ENCODE data around the gene FAM89B.

GRCh38 chr11:65609665-65610064, 37.3 kb downstream of the FAM89B start:
- TF ChIP-seq CTCF (IDR thresholded peaks at IDR 0.05): no peak
- TF ChIP-seq TCF7L2 (IDR thresholded peaks at IDR 0.05; ENCODE audit: low read depth, low read length): no peak
- no peak for TF ChIP-seq POLR2AphosphoS5 (IDR thresholded peaks at IDR 0.05; ENCODE audit: low read depth, low read length)
